H9 (cell line): ENCODE data around the gene PIM3. TPM values are rescaled to one million over a fixed set of nuclear protein-coding genes. Genes with fewer than 3 reads are reported as not detected.

Source experiments
- DNase-seq: peaks from one replicate; pipeline ENCODE4 v3.0.0-alpha.2; 2017
- H2AFZ ChIP-seq: one replicate; pipeline ENCODE4 v1.6.1; 2013; ENCODE audit warnings: mild to moderate bottlenecking, low read length, control low read depth, moderate library complexity
- H2AK5ac ChIP-seq: 2 replicates; pipeline ENCODE4 v1.6.1; 2013; ENCODE audit warnings: low read length, control low read depth, mixed read lengths; ENCODE audit not compliant: insufficient read length
- H2BK120ac ChIP-seq: one replicate; pipeline ENCODE4 v1.6.1; 2013; ENCODE audit warnings: low read depth, mild to moderate bottlenecking, low read length, control low read depth, inconsistent platforms; ENCODE audit not compliant: poor library complexity, severe bottlenecking
- H2BK12ac ChIP-seq: 2 replicates; pipeline ENCODE4 v1.6.1; 2013; ENCODE audit warnings: low read length, control low read depth, mixed read lengths, low read depth; ENCODE audit not compliant: insufficient read length
- H2BK15ac ChIP-seq: 2 replicates; pipeline ENCODE4 v1.6.1; 2013; ENCODE audit warnings: low read depth, low read length, control low read depth
- H2BK20ac ChIP-seq: one replicate; pipeline ENCODE4 v1.6.1; 2013; ENCODE audit warnings: low read depth, mild to moderate bottlenecking, low read length, control low read depth, inconsistent platforms; ENCODE audit not compliant: poor library complexity, severe bottlenecking
- H2BK5ac ChIP-seq: 2 replicates; pipeline ENCODE4 v1.6.1; 2013; ENCODE audit warnings: low read length, control low read depth, mixed read lengths; ENCODE audit not compliant: insufficient read length
- H3K14ac ChIP-seq: 2 replicates; pipeline ENCODE4 v1.6.1; 2013; ENCODE audit warnings: low read length, control low read depth; ENCODE audit not compliant: insufficient read depth
- H3K18ac ChIP-seq: 2 replicates; pipeline ENCODE4 v1.6.1; 2013; ENCODE audit warnings: low read depth, mild to moderate bottlenecking, mixed read lengths, low read length, control low read depth; ENCODE audit not compliant: insufficient read length
- H3K23ac ChIP-seq: 2 replicates; pipeline ENCODE4 v1.6.1; 2013; ENCODE audit warnings: low read length, control low read depth, mixed read lengths, low read depth; ENCODE audit not compliant: insufficient read length
- H3K23me2 ChIP-seq: 2 replicates; pipeline ENCODE4 v1.6.1; 2013; ENCODE audit warnings: low read depth, mild to moderate bottlenecking, mixed read lengths, low read length, control low read depth; ENCODE audit not compliant: insufficient read length, poor library complexity, severe bottlenecking
- H3K27ac ChIP-seq: 2 replicates; pipeline ENCODE4 v1.5.1; 2013; ENCODE audit warnings: low read length, control low read depth, mixed read lengths, low read depth; ENCODE audit not compliant: insufficient read length
- H3K27me3 ChIP-seq: 2 replicates; pipeline ENCODE4 v1.6.1; 2013; ENCODE audit warnings: low read length, control low read depth, inconsistent platforms; ENCODE audit not compliant: insufficient read depth
- H3K4ac ChIP-seq: 2 replicates; pipeline ENCODE4 v1.6.1; 2013; ENCODE audit warnings: low read depth, mild to moderate bottlenecking, control low read depth, inconsistent platforms, low read length, moderate library complexity
- H3K4me1 ChIP-seq: 2 replicates; pipeline ENCODE4 v1.6.1; 2013; ENCODE audit warnings: low read length, control low read depth, inconsistent platforms; ENCODE audit not compliant: insufficient read depth
- H3K4me2 ChIP-seq: 2 replicates; pipeline ENCODE4 v1.6.1; 2013; ENCODE audit warnings: low read length, control low read depth, mixed read lengths; ENCODE audit not compliant: insufficient read length, insufficient read depth
- H3K56ac ChIP-seq: 2 replicates; pipeline ENCODE4 v1.6.1; 2013; ENCODE audit warnings: low read depth, mild to moderate bottlenecking, mixed read lengths, low read length, control low read depth; ENCODE audit not compliant: insufficient read length
- H3K79me1 ChIP-seq: 2 replicates; pipeline ENCODE4 v1.6.1; 2013; ENCODE audit warnings: low read depth, mild to moderate bottlenecking, moderate library complexity, low read length, control low read depth, inconsistent platforms; ENCODE audit not compliant: insufficient read depth, poor library complexity, severe bottlenecking
- H3K79me2 ChIP-seq: 2 replicates; pipeline ENCODE4 v1.6.1; 2013; ENCODE audit warnings: low read length, control low read depth, inconsistent platforms; ENCODE audit not compliant: insufficient read depth
- H3K9ac ChIP-seq: 2 replicates; pipeline ENCODE4 v1.6.1; 2013; ENCODE audit warnings: low read length, control low read depth, mixed read lengths; ENCODE audit not compliant: insufficient read length; ENCODE audit errors: extremely low read depth
- H3K9me3 ChIP-seq: one replicate; pipeline ENCODE4 v1.6.1; 2013; ENCODE audit warnings: low read depth, low read length, inconsistent platforms; ENCODE audit not compliant: control insufficient read depth
- H3T11ph ChIP-seq: one replicate; pipeline ENCODE4 v1.6.1; 2013; ENCODE audit warnings: mild to moderate bottlenecking, low read length, control low read depth, inconsistent platforms
- H4K20me1 ChIP-seq: one replicate; pipeline ENCODE4 v1.6.1; 2013; ENCODE audit not compliant: control insufficient read depth, insufficient read length, insufficient read depth
- H4K5ac ChIP-seq: 2 replicates; pipeline ENCODE4 v1.6.1; 2013; ENCODE audit warnings: low read depth, mild to moderate bottlenecking, mixed read lengths, low read length, control low read depth; ENCODE audit not compliant: insufficient read length
- H4K8ac ChIP-seq: replicated peaks from 2 replicates; pipeline ENCODE4 v1.6.1; 2013; ENCODE audit warnings: low read length, control low read depth, mixed read lengths, low read depth; ENCODE audit not compliant: insufficient read length
- H4K91ac ChIP-seq: 2 replicates; pipeline ENCODE4 v1.6.1; 2013; ENCODE audit warnings: low read depth, mild to moderate bottlenecking, moderate library complexity, mixed read lengths, low read length, control low read depth; ENCODE audit not compliant: insufficient read length
- H3K27ac Mint-ChIP-seq, 3 experiments: 2 replicates in 2 of 3; 3 replicates in 1 of 3; pipeline ENCODE4 v1.8.0; 2020 to 2021; ENCODE audit warnings: mixed read lengths in 3 of 3, mild to moderate bottlenecking in 1 of 3, moderate library complexity in 1 of 3
- H3K27me3 Mint-ChIP-seq: 2 replicates; pipeline ENCODE4 v1.8.0; 2021; ENCODE audit warnings: low read depth, mild to moderate bottlenecking, moderate library complexity, mixed read lengths
- H3K36me3 Mint-ChIP-seq, 3 experiments: 2 replicates in 2 of 3; 3 replicates in 1 of 3; pipeline ENCODE4 v1.8.0; 2020 to 2021; ENCODE audit warnings: low read depth in 3 of 3, mixed read lengths in 3 of 3; ENCODE audit not compliant: insufficient read depth in 1 of 3
- H3K4me1 Mint-ChIP-seq, 2 experiments: 2 replicates each; pipeline ENCODE4 v1.8.0; 2020; ENCODE audit warnings: mixed read lengths in 2 of 2
- H3K4me3 Mint-ChIP-seq, 2 experiments: 2 replicates in 1 of 2; 3 replicates in 1 of 2; pipeline ENCODE4 v1.8.0; 2020 to 2021; ENCODE audit warnings: mild to moderate bottlenecking in 2 of 2, mixed read lengths in 2 of 2, moderate library complexity in 1 of 2
- H3K9me3 Mint-ChIP-seq, 2 experiments: 2 replicates in 1 of 2; 3 replicates in 1 of 2; pipeline ENCODE4 v1.8.0; 2020; ENCODE audit warnings: mild to moderate bottlenecking in 2 of 2, mixed read lengths in 2 of 2, moderate library complexity in 1 of 2
- WGBS: extraction: QIAGEN DNeasy Blood & Tissue Kit; methylation state at CpG from one replicate; pipeline ENCODE4 v1.1.7; 2013; ENCODE audit warnings: missing lambda C conversion rate, low lambda C conversion rate, mixed read lengths; ENCODE audit not compliant: insufficient read length; ENCODE audit errors: extremely low coverage; 5-methylcytosine and 5-hydroxymethylcytosine counted together
- total RNA-seq: library from RNA; stranded (reverse); gene quantifications from 2 replicates; pipeline ENCODE4 v1.2.1, GENCODE V29; 2021
- TF ChIP-seq, protein P1 (sequence below): fragments of 200-600 bp; sonication (generic); conservative IDR thresholded peaks from 3 replicates; pipeline ENCODE4 v1.8.0; 2021; ENCODE audit warnings: antibody characterized with exemption, mild to moderate bottlenecking

The PIM3 gene
- total RNA-seq, 1 experiment from 2014 or later: 43.4 TPM

DNA sequence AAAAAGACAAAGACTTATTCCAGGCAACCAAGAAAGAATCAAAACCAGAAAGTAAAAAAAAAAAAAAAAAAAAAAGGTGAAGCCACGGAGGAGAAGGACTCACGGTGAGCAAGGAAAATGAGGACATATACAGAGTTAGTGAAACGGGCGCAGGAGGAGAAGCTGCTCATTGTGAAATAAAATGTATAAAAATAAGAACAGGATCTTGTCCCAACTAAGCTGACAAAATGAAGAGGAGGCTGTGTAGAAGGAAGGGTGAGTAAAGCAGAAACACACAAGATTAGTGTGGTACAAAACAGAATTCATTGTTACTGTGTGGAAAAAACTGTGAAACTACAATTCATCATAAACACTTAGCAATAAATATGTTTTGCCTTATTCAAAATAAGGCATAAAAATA lies 44.3 kb downstream of the PIM3 start:
- no peaks in the 10 kb centered on the region for H3K23me2 ChIP-seq
- no peak overlapping the region for H2BK12ac ChIP-seq
- no peak for DNase-seq
- no peak overlapping the region for H3K27ac ChIP-seq
- H2AK5ac ChIP-seq: no peak overlapping the region
- no peaks in the 10 kb centered on the region for H3K79me1 ChIP-seq
- no peak overlapping the region for H2BK120ac ChIP-seq
- H3K4ac ChIP-seq: no peak overlapping the region
- H3K27me3 ChIP-seq: peaks cover 9% of the 10 kb centered on the region; the same call in 1 of the 2 replicates
- peaks cover 12 to 24% of the 10 kb centered on the region in 2 experiments; a peak in 3 of 4 replicates for H3K4me1 Mint-ChIP-seq
- H3K4me3 Mint-ChIP-seq: no peak overlapping the region
- H4K5ac ChIP-seq: no peak overlapping the region
- H3K27me3 Mint-ChIP-seq: peaks cover 24% of the 10 kb centered on the region
- no peak overlapping the region for H3K23ac ChIP-seq
- H3K9ac ChIP-seq: no peak overlapping the region
- H2BK15ac ChIP-seq: no peak overlapping the region
- TF ChIP-seq, protein P1, sequence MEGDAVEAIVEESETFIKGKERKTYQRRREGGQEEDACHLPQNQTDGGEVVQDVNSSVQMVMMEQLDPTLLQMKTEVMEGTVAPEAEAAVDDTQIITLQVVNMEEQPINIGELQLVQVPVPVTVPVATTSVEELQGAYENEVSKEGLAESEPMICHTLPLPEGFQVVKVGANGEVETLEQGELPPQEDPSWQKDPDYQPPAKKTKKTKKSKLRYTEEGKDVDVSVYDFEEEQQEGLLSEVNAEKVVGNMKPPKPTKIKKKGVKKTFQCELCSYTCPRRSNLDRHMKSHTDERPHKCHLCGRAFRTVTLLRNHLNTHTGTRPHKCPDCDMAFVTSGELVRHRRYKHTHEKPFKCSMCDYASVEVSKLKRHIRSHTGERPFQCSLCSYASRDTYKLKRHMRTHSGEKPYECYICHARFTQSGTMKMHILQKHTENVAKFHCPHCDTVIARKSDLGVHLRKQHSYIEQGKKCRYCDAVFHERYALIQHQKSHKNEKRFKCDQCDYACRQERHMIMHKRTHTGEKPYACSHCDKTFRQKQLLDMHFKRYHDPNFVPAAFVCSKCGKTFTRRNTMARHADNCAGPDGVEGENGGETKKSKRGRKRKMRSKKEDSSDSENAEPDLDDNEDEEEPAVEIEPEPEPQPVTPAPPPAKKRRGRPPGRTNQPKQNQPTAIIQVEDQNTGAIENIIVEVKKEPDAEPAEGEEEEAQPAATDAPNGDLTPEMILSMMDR: no peak
- no peak overlapping the region for H3K4me2 ChIP-seq
- no peak overlapping the region for H3K18ac ChIP-seq
- H4K20me1 ChIP-seq: no peaks in the 10 kb centered on the region
- no peaks in the 10 kb centered on the region for H3K4me1 ChIP-seq
- no peak overlapping the region for H3T11ph ChIP-seq
- H4K8ac ChIP-seq: no peak overlapping the region
- no peak overlapping the region for H2AFZ ChIP-seq
- no peaks in the 10 kb centered on the region for H3K79me2 ChIP-seq
- no peaks in the 10 kb centered on the region for H3K9me3 ChIP-seq
- no peaks in the 10 kb centered on the region; a peak in 1 of 5 replicates for H3K9me3 Mint-ChIP-seq
- WGBS: no CpG with 5 or more reads among the region's 4 CpGs
- H3K27ac Mint-ChIP-seq: peak overlapping the region in 1 of 3 experiments; percentile 73; a peak in 3 of 7 replicates
- H3K36me3 Mint-ChIP-seq: no peaks in the 10 kb centered on the region
- no peak overlapping the region for H2BK5ac ChIP-seq
- no peak overlapping the region for H3K14ac ChIP-seq
- no peak overlapping the region for H4K91ac ChIP-seq
- H2BK20ac ChIP-seq: no peak overlapping the region
- no peak overlapping the region for H3K56ac ChIP-seq
